Endometrium (tissue), 2 donors: ENCODE measurements around the gene PRKAG3.
"Not testable (repeated sequence)": the region's sequence is repeated elsewhere in the genome, so short reads cannot be mapped to it uniquely, and the experiment has no call there.

ENCODE experiments used
- FAIRE-seq: peaks from 2 replicates; lab custom pipeline; 2012; peaks lifted over from hg19 to GRCh38; lab: Jason Lieb, UNC
- donor health status: control.
- donor health status: control.

The PRKAG3 gene

DNA sequence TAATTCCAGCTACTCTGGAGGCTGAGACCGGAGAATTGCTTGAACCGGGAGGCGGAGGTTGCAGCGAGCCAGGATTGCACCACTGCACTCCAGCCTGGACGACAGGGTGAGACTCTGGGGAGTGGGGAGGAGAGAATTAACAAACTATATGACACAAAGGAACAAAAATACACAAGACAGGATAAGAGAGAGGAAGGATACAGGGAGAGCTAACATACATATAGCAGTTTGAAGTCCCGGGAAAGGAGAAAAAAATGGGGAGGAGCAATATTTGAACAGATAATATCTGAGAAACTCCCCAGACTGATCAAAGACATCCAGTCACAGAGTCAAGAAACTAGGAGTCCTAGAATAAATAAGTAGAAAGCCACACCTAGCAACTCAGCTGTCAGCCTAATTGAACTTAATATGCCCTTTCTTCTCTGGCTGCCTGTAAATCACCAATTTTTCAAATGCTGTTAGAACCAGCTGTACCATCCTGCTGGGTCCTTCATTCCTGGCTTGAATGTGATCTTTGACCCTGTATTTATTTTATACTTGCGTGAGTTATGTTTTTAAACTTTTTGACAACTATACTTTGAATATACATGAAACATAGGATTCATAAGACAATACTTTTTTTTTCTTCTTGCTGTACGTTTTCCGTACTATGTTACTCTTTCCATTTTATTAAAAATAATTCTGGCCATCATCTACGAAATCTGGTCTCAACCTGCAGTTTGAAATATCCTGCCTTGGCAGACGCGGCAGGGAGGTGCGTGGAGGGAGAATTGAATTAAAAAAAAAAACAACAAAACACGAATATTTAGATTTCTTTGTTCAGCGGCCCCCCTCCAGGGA is 50.5 kb downstream of the PRKAG3 start:
- no peak for FAIRE-seq

DNA sequence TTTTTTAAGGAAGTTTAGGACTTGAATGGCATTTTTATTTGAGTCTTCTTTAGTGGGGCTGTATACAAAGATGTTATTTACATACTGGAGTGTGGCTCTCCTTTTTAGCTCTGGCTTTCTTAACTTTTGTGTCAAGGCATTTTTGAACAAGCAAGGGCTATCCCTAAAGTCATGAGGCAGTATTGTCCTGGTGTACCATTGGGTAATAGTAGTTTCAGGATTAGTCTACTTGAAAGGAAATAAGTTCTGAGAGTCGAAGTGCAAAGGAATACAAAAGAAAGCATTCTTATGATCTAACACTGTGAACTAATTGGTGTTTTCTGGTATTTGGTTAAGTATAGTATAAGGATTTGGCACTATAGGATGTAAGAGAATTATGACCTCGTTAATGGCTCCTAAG is 51.6 kb downstream of the PRKAG3 start:
- no peak for FAIRE-seq

DNA sequence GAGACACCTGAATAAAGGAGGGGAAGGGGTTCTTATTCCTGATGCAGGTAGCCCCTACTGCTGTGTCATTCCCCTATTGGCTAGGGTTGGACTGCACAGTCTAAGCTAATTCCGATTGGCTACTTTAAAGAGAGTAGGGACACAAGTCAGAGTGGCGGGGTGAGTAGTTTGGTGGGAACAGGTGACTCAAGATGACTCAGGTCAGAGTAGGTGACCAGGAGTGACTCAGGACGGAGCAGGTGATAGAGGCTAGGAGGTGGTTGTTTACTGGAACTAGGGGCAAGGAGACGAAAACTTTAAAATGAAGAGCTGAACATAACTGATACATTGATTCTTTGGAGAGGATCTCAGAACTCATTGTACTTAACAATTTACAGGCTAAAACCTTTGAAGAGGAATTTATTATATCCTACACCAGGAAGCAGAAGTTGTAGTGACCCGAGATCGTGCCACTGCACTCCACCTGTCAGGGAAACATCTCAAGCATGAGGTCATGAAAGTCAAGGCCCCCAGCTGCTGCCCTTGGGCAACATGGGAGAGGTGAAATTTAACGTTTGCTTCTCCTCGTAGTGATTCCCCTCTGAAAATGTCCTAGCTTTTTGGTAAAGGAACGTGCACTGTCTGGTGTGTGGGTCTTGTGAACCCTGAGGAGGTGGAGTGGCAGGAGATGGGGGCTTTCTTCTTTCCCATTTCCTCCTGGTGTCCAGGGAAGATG is 54.2 kb downstream of the PRKAG3 start:
- no peak for FAIRE-seq

- no peak for FAIRE-seq
Measured at GRCh38 chr2:218776488-218776887, 55.1 kb downstream of the PRKAG3 start.

DNA sequence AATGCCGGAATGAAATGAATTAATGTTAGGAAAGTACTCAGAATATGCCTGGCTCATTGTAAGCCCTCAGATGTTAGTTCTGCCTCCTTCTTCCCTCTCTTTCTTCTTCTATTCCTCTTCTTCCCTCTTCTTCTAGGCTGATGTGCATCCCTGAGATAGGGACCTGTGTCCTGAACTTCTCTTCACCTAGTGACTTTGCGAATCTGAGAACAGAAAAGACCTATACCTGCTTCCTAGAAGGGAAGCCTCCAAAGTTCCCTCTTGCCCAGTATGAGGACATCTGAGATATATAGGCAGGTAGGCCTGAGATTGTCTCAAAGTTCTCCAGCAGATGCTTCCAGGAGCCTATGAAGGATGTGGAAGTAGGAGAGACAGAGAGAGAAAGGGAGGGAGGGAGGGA is 57.7 kb downstream of the PRKAG3 start:
- no peak for FAIRE-seq

DNA sequence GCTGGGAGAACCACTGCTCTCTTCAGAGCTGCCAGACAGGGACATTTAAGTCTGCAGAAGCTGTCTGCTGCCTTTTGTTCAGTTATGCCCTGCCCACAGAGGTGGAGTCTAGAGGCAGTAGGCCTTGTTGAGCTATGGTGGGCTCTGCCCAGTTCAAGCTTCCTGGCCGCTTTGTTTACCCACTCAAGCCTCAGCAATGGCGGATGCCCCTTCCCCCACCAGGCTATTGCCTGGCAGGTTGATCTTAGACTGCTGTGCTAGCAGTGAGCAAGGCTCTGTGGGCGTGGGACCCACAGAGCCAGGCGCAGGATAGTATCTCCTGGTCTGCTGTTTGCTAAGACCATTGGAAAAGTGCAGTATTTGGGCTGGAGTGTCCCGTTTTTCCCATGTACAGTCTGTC is 58.8 kb downstream of the PRKAG3 start:
- not testable (repeated sequence) for FAIRE-seq
